Measurements from ENCODE around the gene SPTB. TPM values are rescaled to one million over a fixed set of nuclear protein-coding genes. Genes with fewer than 3 reads are reported as not detected.

Gene SPTB
- total and polyA plus RNA-seq, 5 donors: 68.4 to 96.5 (median 82.5) TPM

DNA sequence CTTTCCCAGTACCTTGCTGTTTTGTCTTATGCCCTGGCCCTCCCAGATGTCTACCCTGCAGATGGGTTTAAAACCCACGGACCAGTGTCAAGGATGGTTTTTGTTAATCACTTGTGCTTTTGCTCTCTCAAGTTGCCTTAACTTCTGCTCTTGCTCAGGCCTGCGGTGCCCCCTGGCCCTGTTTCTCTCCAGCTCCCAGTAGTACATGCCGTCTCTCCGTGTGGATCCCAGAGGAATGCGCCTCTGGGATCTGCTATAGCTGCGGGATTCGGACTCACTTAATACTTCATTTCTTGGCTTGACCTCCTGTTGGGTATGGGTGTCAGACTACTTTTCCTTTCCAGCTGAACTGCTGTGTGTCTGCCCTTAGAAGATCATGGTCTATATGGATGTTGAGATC, 160.9 kb downstream of the SPTB start:
- H3K4me1 ChIP-seq (ENCODE audit: control insufficient read depth, insufficient read depth, low read length): peaks cover 43% of the 10 kb centered on the region
- H3K9me3 ChIP-seq (ENCODE audit: control insufficient read depth, low read length): no peaks in the 10 kb centered on the region
- H3K4me3 ChIP-seq (ENCODE audit: low read length): no peak overlapping the region
- WGBS: 55% methylated on average over 7 of the region's 7 CpGs
- peak in 1 of 3 donors; percentile 43 for DNase-seq
- H3K27ac ChIP-seq (ENCODE audit: low read length): peak overlapping the region; percentile 44
- peak in 1 of 2 donors; percentile 13 for ATAC-seq
- H3K27me3 ChIP-seq (ENCODE audit: control insufficient read depth, insufficient read depth): no peaks in the 10 kb centered on the region
- intact Hi-C loops (cut with DNase I): no loop called here

DNA sequence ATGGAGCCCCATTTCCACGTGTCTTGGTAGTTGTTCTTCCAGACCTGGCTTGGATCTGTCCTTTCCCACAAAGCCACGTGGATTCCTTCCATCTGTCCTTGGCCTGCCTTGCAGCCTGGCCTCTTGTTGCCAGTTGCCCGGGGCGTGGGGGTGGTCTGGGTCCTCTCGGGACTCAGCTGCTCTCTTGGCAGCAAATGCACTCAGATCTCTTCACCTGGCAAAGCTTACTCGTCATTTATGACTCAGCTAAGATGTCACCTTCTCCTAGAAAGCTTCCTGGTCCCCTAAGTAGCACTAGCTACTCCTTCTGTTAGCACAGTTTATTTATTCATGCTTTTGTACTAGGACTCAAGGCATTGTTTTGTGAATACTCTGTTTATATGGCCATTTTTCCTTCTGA, 161.8 kb downstream of the SPTB start:
- peak in 1 of 2 donors; percentile 8 for ATAC-seq
- peak in 2 of 3 donors; percentile 75 to 76 for DNase-seq
- Histone ChIP-seq H3K27ac (ENCODE audit: low read length) (peak overlapping the region; percentile 9), H3K27me3 (ENCODE audit: control insufficient read depth, insufficient read depth) (no peaks in the 10 kb centered on the region), H3K4me3 (ENCODE audit: low read length) (no peak overlapping the region), H3K9me3 (ENCODE audit: control insufficient read depth, low read length) (no peaks in the 10 kb centered on the region), H3K4me1 (ENCODE audit: control insufficient read depth, insufficient read depth, low read length) (peaks cover 41% of the 10 kb centered on the region)
- WGBS: 27% methylated on average over 6 of the region's 6 CpGs
- intact Hi-C loops (cut with DNase I): no loop called here

- no peaks in the 10 kb centered on the region for H3K9me3 ChIP-seq (ENCODE audit: control insufficient read depth, low read length)
- ATAC-seq (peak; percentile 34 to 53), DNase-seq (peak in 1 of 3 donors; percentile 76)
- intact Hi-C loops (cut with DNase I): no loop called here
- no peaks in the 10 kb centered on the region for H3K27me3 ChIP-seq (ENCODE audit: control insufficient read depth, insufficient read depth)
- peaks cover 35% of the 10 kb centered on the region for H3K4me1 ChIP-seq (ENCODE audit: control insufficient read depth, insufficient read depth, low read length)
- H3K27ac ChIP-seq (ENCODE audit: low read length): peak overlapping the region; percentile 78
- WGBS: 35% methylated on average over 22 of the region's 22 CpGs
- peak overlapping the region; percentile 45 for H3K4me3 ChIP-seq (ENCODE audit: low read length)
Observed at GRCh38 chr14:64715628-64716412, 163.9 kb downstream of the SPTB start.

GRCh38 chr14:64715146-64715627, 164.5 kb downstream of the SPTB start:
- Histone ChIP-seq H3K4me3 (ENCODE audit: low read length) (no peak overlapping the region), H3K27ac (ENCODE audit: low read length) (peak overlapping the region; percentile 78), H3K9me3 (ENCODE audit: control insufficient read depth, low read length) (no peaks in the 10 kb centered on the region), H3K27me3 (ENCODE audit: control insufficient read depth, insufficient read depth) (no peaks in the 10 kb centered on the region), H3K4me1 (ENCODE audit: control insufficient read depth, insufficient read depth, low read length) (peaks cover 32% of the 10 kb centered on the region)
- 54% methylated on average over 4 of the region's 4 CpGs for WGBS
- intact Hi-C loops (cut with DNase I): no loop called here
- no peak for DNase-seq
- no peak for ATAC-seq

DNA sequence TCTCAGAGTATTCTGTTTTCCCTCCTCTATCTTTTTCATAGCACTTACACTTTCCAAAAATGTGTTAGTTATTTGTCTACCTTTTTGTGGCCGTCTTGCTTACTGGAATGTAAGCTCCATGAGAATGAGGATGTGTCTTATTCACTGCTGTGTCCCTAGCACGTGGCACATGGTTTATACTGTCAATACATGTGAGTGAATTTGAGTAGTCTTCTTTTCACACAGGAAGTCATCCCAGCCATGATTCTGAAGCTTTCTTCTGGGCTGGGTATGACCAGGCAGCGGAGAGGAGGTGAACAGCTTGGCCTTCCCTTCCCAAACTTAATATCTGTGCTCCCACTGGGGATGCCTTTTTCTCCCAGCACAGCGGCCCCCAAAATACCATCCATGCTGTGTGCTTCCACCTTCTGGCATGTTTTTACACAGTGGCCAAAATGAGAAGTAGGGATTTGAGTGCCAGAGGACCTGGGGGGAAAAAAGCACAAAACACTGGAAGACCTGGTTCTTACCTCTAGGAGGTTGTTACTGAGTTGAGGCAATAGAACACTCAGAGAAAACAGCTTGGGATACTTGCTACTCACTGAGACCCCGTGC, 165.2 kb downstream of the SPTB start:
- Histone ChIP-seq H3K27me3 (ENCODE audit: control insufficient read depth, insufficient read depth) (no peaks in the 10 kb centered on the region), H3K4me1 (ENCODE audit: control insufficient read depth, insufficient read depth, low read length) (peaks cover 30% of the 10 kb centered on the region), H3K27ac (ENCODE audit: low read length) (peak overlapping the region; percentile 19), H3K4me3 (ENCODE audit: low read length) (no peak overlapping the region), H3K9me3 (ENCODE audit: control insufficient read depth, low read length) (no peaks in the 10 kb centered on the region)
- ATAC-seq (no peak), DNase-seq (no peak)
- WGBS: 82% methylated on average over 5 of the region's 5 CpGs
- intact Hi-C loops (cut with DNase I): no loop called here

- H3K9me3 ChIP-seq (ENCODE audit: control insufficient read depth, low read length): no peaks in the 10 kb centered on the region
- ATAC-seq: no peak
Observed at GRCh38 chr14:64713677-64714076, 166.0 kb downstream of the SPTB start.

DNA sequence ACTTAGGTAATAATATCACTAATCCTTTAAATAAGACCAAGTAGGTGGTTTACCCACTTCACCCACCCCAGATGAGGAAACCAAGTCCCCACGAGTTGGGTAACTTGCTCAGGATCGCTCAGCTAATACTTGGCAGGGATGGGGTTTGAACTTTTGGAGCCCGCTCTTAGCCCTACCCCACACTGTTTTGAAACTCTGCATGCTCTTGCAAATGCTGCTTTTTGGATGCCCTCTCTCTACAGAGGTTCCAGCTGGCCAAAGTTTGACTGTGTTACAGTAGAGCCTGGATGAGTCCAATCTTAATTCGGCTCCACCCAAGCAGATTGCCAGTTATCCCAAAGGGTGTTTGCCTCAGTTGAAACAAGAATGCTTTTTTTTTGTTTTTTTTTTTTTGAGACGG, 168.7 kb downstream of the SPTB start:
- Histone ChIP-seq H3K27me3 (ENCODE audit: control insufficient read depth, insufficient read depth) (no peaks in the 10 kb centered on the region), H3K4me3 (ENCODE audit: low read length) (no peak overlapping the region), H3K9me3 (ENCODE audit: control insufficient read depth, low read length) (no peaks in the 10 kb centered on the region), H3K4me1 (ENCODE audit: control insufficient read depth, insufficient read depth, low read length) (peaks cover 25% of the 10 kb centered on the region), H3K27ac (ENCODE audit: low read length) (peak overlapping the region; percentile 39)
- peak in 2 of 3 donors; percentile 66 to 75 for DNase-seq
- intact Hi-C loops (cut with DNase I): no loop called here
- 36% methylated on average over 5 of the region's 5 CpGs for WGBS
- ATAC-seq: peak; percentile 79 to 85

More at GRCh38 chr14:64713677-64714076, 166.0 kb downstream of the SPTB start:
- intact Hi-C loops (cut with DNase I): no loop called here
- no peak for DNase-seq
- Histone ChIP-seq H3K4me1 (ENCODE audit: control insufficient read depth, insufficient read depth, low read length) (peaks cover 33% of the 10 kb centered on the region), H3K27me3 (ENCODE audit: control insufficient read depth, insufficient read depth) (no peaks in the 10 kb centered on the region), H3K27ac (ENCODE audit: low read length) (no peak overlapping the region), H3K4me3 (ENCODE audit: low read length) (no peak overlapping the region)

DNA sequence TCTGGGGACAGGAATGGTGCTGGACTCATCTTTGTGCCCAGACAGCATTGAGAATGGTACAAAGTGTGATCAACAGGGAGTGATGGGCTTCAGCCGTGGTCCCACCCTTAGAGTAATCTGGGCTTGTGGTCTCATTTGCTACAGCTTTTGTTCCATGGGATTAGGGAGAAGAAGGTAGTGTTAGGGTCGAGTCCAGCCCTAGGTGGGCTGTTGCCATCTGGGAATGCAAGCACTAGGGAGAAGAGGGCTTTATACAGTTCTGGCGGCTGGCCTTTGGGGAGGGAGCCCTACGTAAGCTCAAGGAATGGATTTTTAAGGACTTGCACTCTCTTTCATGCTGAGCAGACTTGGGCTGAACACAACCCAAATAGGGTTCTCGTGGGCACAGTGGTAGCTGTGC, 170.6 kb downstream of the SPTB start:
- peaks cover 22% of the 10 kb centered on the region for H3K4me1 ChIP-seq (ENCODE audit: control insufficient read depth, insufficient read depth, low read length)
- peak overlapping the region; percentile 69 for H3K27ac ChIP-seq (ENCODE audit: low read length)
- no peaks in the 10 kb centered on the region for H3K27me3 ChIP-seq (ENCODE audit: control insufficient read depth, insufficient read depth)
- H3K4me3 ChIP-seq (ENCODE audit: low read length): no peak overlapping the region
- WGBS: 67% methylated on average over 5 of the region's 5 CpGs
- ATAC-seq: no peak
- intact Hi-C loops (cut with DNase I): no loop called here
- no peak for DNase-seq
- H3K9me3 ChIP-seq (ENCODE audit: control insufficient read depth, low read length): no peaks in the 10 kb centered on the region

GRCh38 chr14:64708148-64709004, 171.3 kb downstream of the SPTB start:
- Histone ChIP-seq H3K27ac (ENCODE audit: low read length) (peak overlapping the region; percentile 69), H3K27me3 (ENCODE audit: control insufficient read depth, insufficient read depth) (no peaks in the 10 kb centered on the region), H3K9me3 (ENCODE audit: control insufficient read depth, low read length) (no peaks in the 10 kb centered on the region), H3K4me1 (ENCODE audit: control insufficient read depth, insufficient read depth, low read length) (peaks cover 24% of the 10 kb centered on the region), H3K4me3 (ENCODE audit: low read length) (no peak overlapping the region)
- ATAC-seq (peak in 1 of 2 donors; percentile 10), DNase-seq (peak in 1 of 3 donors; percentile 77)
- WGBS: 32% methylated on average over 18 of the region's 18 CpGs
- intact Hi-C loops (cut with DNase I): no loop called here

DNA sequence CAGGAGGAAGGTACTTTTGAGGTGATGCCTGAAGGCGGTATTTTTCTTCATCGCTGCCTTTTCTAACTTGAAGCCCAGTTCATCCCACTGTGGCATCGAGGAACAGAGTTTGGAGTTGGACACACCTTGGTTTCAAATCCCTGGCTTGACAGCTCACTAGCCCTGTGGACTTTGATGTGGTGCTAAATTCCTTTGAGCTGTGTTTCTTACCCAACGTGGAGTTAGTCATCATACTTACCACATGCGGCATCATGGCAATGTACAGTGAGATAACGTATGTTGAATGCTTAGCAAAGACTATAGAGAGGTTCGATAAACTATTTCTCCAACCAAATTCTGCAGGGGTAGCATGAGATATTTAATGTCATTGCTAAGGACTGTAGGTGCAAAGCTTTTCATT, 172.0 kb downstream of the SPTB start:
- Histone ChIP-seq H3K9me3 (ENCODE audit: control insufficient read depth, low read length) (no peaks in the 10 kb centered on the region), H3K4me3 (ENCODE audit: low read length) (no peak overlapping the region), H3K4me1 (ENCODE audit: control insufficient read depth, insufficient read depth, low read length) (peaks cover 24% of the 10 kb centered on the region), H3K27me3 (ENCODE audit: control insufficient read depth, insufficient read depth) (no peaks in the 10 kb centered on the region), H3K27ac (ENCODE audit: low read length) (no peak overlapping the region)
- ATAC-seq: no peak
- no peak for DNase-seq
- WGBS: 62% methylated on average over 7 of the region's 7 CpGs
- intact Hi-C loops (cut with DNase I): no loop called here

Data from right cardiac atrium (tissue), 5 donors.